ENCODE results near the gene HS3ST2.

The HS3ST2 gene

GRCh38 chr16:22912654-22913053 lies 98.7 kb downstream of the HS3ST2 start:
- H4K20me1 ChIP-seq (ENCODE audit: low read depth, low read length): no peaks in the 10 kb centered on the region
- H3K9ac ChIP-seq (ENCODE audit: low read length): no peak overlapping the region
- TF ChIP-seq, protein P1, sequence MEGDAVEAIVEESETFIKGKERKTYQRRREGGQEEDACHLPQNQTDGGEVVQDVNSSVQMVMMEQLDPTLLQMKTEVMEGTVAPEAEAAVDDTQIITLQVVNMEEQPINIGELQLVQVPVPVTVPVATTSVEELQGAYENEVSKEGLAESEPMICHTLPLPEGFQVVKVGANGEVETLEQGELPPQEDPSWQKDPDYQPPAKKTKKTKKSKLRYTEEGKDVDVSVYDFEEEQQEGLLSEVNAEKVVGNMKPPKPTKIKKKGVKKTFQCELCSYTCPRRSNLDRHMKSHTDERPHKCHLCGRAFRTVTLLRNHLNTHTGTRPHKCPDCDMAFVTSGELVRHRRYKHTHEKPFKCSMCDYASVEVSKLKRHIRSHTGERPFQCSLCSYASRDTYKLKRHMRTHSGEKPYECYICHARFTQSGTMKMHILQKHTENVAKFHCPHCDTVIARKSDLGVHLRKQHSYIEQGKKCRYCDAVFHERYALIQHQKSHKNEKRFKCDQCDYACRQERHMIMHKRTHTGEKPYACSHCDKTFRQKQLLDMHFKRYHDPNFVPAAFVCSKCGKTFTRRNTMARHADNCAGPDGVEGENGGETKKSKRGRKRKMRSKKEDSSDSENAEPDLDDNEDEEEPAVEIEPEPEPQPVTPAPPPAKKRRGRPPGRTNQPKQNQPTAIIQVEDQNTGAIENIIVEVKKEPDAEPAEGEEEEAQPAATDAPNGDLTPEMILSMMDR (IDR thresholded peaks at IDR 0.05; ENCODE audit: insufficient read depth, low read length, poor library complexity, severe bottlenecking): no peak
- no peak for TF ChIP-seq EZH2phosphoT487 (conservative IDR thresholded peaks at IDR 0.05; ENCODE audit: low read length)
- H3K4me3 ChIP-seq (ENCODE audit: insufficient read depth, low read length, poor library complexity, severe bottlenecking): no peak overlapping the region
- no peak overlapping the region for H2AFZ ChIP-seq (ENCODE audit: low read depth, low read length, severe bottlenecking)
- no peaks in the 10 kb centered on the region for H3F3A ChIP-seq (ENCODE audit: insufficient read depth)
- no peaks in the 10 kb centered on the region for H3K36me3 ChIP-seq (ENCODE audit: low read length)
- no peaks in the 10 kb centered on the region for H3K79me2 ChIP-seq (ENCODE audit: insufficient read depth, low read length)
- H3K27me3 ChIP-seq (ENCODE audit: low read length): no peaks in the 10 kb centered on the region
- no peaks in the 10 kb centered on the region for H3K9me3 ChIP-seq (ENCODE audit: insufficient read depth, low read length)
- no peak overlapping the region for H3K4me2 ChIP-seq (ENCODE audit: low read depth, low read length, poor library complexity, severe bottlenecking)
- H3K27ac ChIP-seq (ENCODE audit: low read depth, low read length): no peak overlapping the region
- H3K9me2 ChIP-seq (replicated peaks; ENCODE audit: insufficient read depth, low read length): no peaks in the 10 kb centered on the region

DNA sequence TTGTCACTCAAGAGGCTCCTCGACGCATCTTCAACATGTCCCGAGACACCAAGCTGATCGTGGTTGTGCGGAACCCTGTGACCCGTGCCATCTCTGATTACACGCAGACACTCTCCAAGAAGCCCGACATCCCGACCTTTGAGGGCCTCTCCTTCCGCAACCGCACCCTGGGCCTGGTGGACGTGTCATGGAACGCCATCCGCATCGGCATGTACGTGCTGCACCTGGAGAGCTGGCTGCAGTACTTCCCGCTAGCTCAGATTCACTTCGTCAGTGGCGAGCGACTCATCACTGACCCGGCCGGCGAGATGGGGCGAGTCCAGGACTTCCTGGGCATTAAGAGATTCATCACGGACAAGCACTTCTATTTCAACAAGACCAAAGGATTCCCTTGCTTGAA lies 101.0 kb downstream of the HS3ST2 start:
- H3K79me2 ChIP-seq (ENCODE audit: insufficient read depth, low read length): no peaks in the 10 kb centered on the region
- H3K36me3 ChIP-seq (ENCODE audit: low read length): no peaks in the 10 kb centered on the region
- H3K4me3 ChIP-seq (ENCODE audit: insufficient read depth, low read length, poor library complexity, severe bottlenecking): no peak overlapping the region
- no peak overlapping the region for H3K27ac ChIP-seq (ENCODE audit: low read depth, low read length)
- no peaks in the 10 kb centered on the region for H3K9me3 ChIP-seq (ENCODE audit: insufficient read depth, low read length)
- no peaks in the 10 kb centered on the region for H3F3A ChIP-seq (ENCODE audit: insufficient read depth)
- TF ChIP-seq EZH2phosphoT487 (conservative IDR thresholded peaks at IDR 0.05; ENCODE audit: low read length): no peak
- TF ChIP-seq, protein P1 (IDR thresholded peaks at IDR 0.05; ENCODE audit: insufficient read depth, low read length, poor library complexity, severe bottlenecking): no peak
- no peak overlapping the region for H3K9ac ChIP-seq (ENCODE audit: low read length)
- H3K27me3 ChIP-seq (ENCODE audit: low read length): no peaks in the 10 kb centered on the region
- no peaks in the 10 kb centered on the region for H4K20me1 ChIP-seq (ENCODE audit: low read depth, low read length)
- no peak overlapping the region for H3K4me2 ChIP-seq (ENCODE audit: low read depth, low read length, poor library complexity, severe bottlenecking)
- H3K9me2 ChIP-seq (replicated peaks; ENCODE audit: insufficient read depth, low read length): no peaks in the 10 kb centered on the region
- no peak overlapping the region for H2AFZ ChIP-seq (ENCODE audit: low read depth, low read length, severe bottlenecking)

DNA sequence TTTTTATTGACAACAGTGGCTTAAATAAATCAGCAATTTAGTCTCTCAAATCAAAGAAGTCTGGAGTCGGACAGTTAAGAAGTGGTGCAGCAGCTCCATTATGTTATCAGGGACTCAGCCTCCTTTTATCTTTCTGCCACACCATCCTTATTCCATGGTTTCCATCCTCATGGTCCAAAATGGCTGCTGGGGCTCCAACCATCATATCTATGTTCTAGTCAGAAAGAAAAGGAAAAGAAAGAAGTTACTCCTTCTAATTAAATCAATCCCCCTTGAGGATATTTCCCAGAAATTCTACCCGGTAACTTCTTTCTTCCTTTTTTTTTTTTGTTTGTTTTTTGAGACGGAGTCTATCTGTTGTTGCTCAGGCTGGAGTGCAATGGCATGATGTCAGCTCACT lies 109.5 kb downstream of the HS3ST2 start:
- Histone ChIP-seq H3F3A (ENCODE audit: insufficient read depth) (no peaks in the 10 kb centered on the region), H3K9me3 (ENCODE audit: insufficient read depth, low read length) (no peaks in the 10 kb centered on the region), H3K27ac (ENCODE audit: low read depth, low read length) (no peak overlapping the region), H3K36me3 (ENCODE audit: low read length) (no peaks in the 10 kb centered on the region), H3K27me3 (ENCODE audit: low read length) (no peaks in the 10 kb centered on the region), H3K4me2 (ENCODE audit: low read depth, low read length, poor library complexity, severe bottlenecking) (no peak overlapping the region), H3K79me2 (ENCODE audit: insufficient read depth, low read length) (no peaks in the 10 kb centered on the region), H2AFZ (ENCODE audit: low read depth, low read length, severe bottlenecking) (no peak overlapping the region), H4K20me1 (ENCODE audit: low read depth, low read length) (no peaks in the 10 kb centered on the region), H3K9ac (ENCODE audit: low read length) (no peak overlapping the region), H3K9me2 (replicated peaks; ENCODE audit: insufficient read depth, low read length) (no peaks in the 10 kb centered on the region), H3K4me3 (ENCODE audit: insufficient read depth, low read length, poor library complexity, severe bottlenecking) (no peak overlapping the region)
- TF ChIP-seq EZH2phosphoT487 (conservative IDR thresholded peaks at IDR 0.05; ENCODE audit: low read length): no peak
- TF ChIP-seq, protein P1 (IDR thresholded peaks at IDR 0.05; ENCODE audit: insufficient read depth, low read length, poor library complexity, severe bottlenecking): no peak
